DOHH2 (cell line): Measurements from ENCODE around the gene OXTR.

ENCODE experiments used
- CTCF ChIP-seq: fragments of 200-600 bp; sonication (generic); IDR thresholded peaks from one replicate; pipeline ENCODE4 v1.5.1; 2014; ENCODE audit warnings: antibody characterized with exemption, mild to moderate bottlenecking, low read depth, low read length; ENCODE audit not compliant: poor library complexity, severe bottlenecking
- EZH2phosphoT487 ChIP-seq: fragments of 200-600 bp; sonication (generic); IDR thresholded peaks from 2 replicates; pipeline ENCODE4 v1.6.1; 2017; ENCODE audit warnings: borderline replicate concordance, mild to moderate bottlenecking, antibody characterized with exemption, low read length, moderate library complexity, mixed read lengths

DNA sequence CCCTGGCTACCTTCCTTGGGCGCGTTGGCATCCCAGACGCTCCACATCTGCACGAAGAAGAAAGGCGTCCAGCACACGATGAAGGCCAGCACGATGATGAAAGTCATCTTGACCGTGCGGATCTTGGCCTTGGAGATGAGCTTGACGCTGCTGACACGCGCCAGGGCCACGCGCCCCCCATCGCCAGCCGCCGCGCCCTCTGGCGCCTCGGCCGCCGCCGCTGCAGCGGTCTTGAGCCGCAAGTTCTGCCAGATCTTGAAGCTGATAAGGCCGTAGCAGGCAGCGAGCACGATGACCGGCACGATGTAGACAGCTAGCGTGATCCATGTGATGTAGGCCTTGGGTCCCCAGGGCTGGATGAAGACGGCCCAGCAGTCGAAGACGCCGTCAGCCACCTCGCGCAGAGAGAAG is 2.2 kb downstream of the OXTR start:
- TF ChIP-seq CTCF (no peak), EZH2phosphoT487 (no peak)
